ENCODE measurements around the gene EPAS1.
"Not testable (repeated sequence)": the region's sequence is repeated elsewhere in the genome, so short reads cannot be mapped to it uniquely, and the experiment has no call there.

Gene EPAS1

GRCh38 chr2:46383113-46383395 lies 85.8 kb downstream of the EPAS1 start:
- no peak for DNase-seq (ENCODE audit: low read depth in 2 of 2)

DNA sequence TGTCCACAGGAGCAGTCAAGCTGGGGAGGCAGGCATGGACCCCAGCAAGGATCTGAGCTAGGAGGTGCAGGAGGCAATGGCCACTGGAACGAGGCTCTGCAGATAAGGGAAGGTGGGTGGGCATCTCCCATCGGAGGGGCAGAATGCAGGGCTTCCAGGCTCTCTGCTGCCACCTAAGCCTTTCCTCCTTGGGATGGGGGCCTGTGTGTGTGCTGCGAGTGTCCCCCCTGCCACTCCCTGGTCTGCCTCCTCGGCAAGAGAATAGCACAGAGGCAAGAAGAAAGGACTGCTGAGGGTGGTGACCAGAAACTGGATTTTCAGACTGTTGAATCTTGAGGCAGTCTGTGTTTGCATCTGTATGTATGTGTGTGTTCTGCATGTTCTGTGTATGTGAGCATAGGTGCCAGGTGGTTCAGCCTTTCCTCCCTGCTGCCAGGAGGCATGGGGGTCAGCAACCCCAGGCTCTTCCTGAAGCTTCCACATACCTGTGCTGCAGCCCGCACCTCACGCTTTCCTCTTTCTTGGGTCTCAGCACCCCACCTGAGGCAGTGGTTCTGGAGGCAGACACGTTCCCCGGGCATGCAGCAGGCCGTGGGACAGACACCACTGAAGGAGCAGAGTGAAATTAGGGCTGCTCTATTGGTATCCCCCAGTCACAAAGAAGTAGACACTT lies 86.7 kb downstream of the EPAS1 start:
- no peak for DNase-seq (ENCODE audit: low read depth in 2 of 2)

DNA sequence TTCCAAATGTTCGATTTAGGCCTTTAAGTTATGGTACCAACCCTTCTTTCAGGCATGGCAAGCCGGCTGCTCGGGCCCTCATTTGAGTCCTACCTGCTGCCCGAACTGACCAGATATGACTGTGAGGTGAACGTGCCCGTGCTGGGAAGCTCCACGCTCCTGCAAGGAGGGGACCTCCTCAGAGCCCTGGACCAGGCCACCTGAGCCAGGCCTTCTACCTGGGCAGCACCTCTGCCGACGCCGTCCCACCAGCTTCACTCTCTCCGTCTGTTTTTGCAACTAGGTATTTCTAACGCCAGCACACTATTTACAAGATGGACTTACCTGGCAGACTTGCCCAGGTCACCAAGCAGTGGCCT lies 87.2 kb downstream of the EPAS1 start:
- no peak for DNase-seq (ENCODE audit: low read depth in 2 of 2)

- no peak for DNase-seq (ENCODE audit: low read depth in 2 of 2)
These were observed 88.8 kb downstream of the EPAS1 start for GRCh38 chr2:46385786-46386577.

GRCh38 chr2:46386763-46387162 lies 89.6 kb downstream of the EPAS1 start:
- DNase-seq (ENCODE audit: low read depth in 2 of 2) = no peak

DNA sequence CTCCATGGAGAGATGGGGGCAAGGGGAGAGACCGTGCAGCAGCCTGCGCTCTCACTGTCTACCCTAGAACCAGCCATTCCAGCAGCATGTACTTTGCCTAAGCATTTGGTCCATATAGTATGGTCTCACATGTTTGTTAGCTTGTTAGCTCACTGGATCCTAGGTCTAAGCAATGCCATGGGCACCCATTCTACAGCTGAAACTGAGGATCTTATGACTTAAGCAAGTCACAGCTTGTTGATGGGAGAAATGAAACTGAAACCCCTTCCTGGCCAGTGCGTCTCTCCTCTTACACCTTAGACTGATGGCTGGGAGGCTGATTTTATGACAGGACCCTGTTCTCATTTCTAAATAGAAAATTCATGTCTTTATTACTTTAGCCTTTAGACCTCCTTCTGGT lies 90.1 kb downstream of the EPAS1 start:
- no peak for DNase-seq (ENCODE audit: low read depth in 2 of 2)

GRCh38 chr2:46387886-46388515 lies 90.8 kb downstream of the EPAS1 start:
- no peak for DNase-seq (ENCODE audit: low read depth in 2 of 2)

DNA sequence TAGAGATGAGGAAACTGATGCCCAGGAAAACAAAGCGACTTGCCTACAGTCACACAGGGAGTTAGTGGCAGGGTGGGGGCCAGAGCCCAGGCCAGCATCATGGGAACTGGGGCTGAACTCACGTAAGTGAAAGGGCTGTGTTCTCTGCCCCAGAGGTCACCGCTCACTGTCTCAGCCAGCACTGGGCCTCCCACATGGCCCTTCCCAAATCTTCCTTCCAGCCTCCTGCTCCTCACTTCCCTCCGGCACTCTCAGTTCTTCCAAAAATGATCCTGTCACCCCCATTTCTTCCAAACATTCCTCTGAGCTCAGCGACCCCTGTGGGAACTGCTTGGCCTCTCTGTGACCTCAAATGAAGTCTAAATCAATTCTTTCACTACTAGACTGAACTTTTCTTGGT lies 91.7 kb downstream of the EPAS1 start:
- DNase-seq (ENCODE audit: low read depth in 2 of 2) = no peak

GRCh38 chr2:46389417-46389916 lies 92.3 kb downstream of the EPAS1 start:
- no peak for DNase-seq (ENCODE audit: low read depth in 2 of 2)

- DNase-seq (ENCODE audit: low read depth in 2 of 2) = no peak
These were observed 92.8 kb downstream of the EPAS1 start for GRCh38 chr2:46390036-46390435.

- DNase-seq (ENCODE audit: low read depth in 2 of 2) = no peak
These were observed 93.7 kb downstream of the EPAS1 start for GRCh38 chr2:46390901-46391395.

DNA sequence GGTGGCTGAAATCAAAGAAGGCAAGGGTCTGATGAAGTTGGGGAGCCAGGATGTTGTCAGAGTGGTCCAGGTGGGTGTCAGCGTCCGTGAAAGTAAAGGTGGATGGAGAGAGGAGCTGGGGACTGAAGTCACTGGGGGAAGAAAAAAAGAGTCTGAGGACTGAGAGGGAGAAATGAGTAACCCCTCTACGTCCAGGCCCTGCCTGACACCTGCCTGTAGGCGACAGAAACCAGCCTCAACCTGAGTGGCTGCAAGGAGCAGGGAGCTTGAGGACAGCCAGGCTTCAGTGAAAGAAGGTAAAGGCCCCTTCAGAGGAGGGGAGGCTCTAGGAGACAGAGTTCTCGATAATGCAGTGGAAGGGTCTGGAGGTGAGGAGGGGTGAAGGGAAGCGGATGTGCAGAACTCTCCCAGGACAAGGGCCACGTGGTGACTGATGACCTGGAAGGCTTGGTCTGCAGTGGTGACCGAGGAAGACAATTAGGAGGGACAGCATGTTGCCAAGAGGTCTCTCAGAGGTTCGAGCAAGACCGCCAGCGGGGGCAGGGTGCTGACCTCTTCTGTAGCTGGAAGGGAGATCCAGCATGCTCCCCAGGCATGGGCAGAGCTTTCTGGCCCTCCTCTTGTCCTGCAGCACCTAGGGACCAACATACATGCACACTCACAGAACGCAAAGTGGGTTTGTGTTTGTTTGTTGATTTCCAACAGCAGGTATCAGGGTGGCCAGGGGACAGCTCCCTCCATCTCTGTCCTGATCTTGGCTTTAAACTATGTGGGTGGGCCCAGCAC lies 95.5 kb downstream of the EPAS1 start:
- no peak for DNase-seq (ENCODE audit: low read depth in 2 of 2)

GRCh38 chr2:46393347-46393820 lies 96.2 kb downstream of the EPAS1 start:
- DNase-seq (ENCODE audit: low read depth in 2 of 2) = no peak

DNA sequence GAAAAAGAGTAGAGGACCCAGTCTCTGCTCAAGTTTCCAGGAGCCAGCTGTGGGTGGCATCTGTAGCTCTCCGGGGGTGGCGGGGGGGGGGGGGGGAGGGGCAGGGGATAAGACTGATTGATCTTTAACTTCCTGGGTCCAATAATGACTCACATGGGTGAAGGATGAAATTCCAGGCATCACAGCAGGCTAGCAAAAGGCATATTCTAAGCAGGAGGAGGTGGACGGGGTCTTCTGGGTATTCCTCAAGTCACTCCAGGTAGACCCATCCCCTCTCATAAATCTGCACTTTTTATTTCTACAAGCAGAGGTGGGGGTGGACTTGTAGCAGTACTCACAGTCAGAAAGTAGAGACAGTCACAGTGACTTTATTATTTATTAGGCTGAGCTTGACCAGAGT lies 96.7 kb downstream of the EPAS1 start:
- no peak for DNase-seq (ENCODE audit: low read depth in 2 of 2)

GRCh38 chr2:46394649-46395510 lies 97.7 kb downstream of the EPAS1 start:
- DNase-seq (ENCODE audit: low read depth in 2 of 2) = peak in 1 of 2 donors; percentile 12

GRCh38 chr2:46395730-46396129 lies 98.5 kb downstream of the EPAS1 start:
- not testable (repeated sequence) for DNase-seq (ENCODE audit: low read depth in 2 of 2)

DNA sequence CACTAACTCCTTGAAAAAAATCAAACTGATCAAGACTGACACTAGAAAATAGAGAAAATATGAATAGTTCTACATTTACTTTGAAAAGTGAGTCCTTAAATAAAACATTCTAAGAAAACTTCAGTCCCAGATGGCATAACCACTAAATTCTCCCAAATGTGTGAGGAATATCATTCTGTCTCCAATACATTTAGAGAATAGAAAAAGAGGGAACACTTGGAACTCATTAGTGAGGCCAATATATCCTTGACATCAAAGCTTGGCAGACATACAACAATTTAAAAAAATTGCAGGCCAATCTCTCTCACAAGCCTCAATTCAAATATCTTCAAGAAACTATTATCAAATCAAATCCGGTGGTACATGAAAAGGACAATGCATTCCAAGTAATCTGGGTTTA lies 102.8 kb downstream of the EPAS1 start:
- DNase-seq (ENCODE audit: low read depth in 2 of 2) = no peak

DNA sequence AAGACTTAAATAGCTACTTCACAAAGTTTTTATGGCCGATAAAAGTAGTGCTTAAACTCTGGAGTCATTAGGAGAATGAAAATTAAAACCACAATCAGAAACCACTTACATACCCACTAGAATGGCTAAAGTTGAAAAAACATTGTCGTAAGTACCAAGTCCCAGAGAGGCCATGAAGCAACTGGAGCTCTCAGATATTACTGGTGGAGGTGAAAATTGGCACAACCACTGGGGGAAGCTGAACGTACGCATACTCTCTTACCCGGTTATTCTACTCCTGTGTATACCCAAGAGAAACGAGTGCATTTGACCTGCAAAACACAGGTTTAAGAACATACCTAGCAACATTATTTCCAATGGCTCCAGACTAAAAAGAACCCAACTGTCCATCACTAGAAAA lies 105.7 kb downstream of the EPAS1 start:
- no peak for DNase-seq (ENCODE audit: low read depth in 2 of 2)

- no peak for DNase-seq (ENCODE audit: low read depth in 2 of 2)
These were observed 107.1 kb downstream of the EPAS1 start for GRCh38 chr2:46404181-46404759.

DNA sequence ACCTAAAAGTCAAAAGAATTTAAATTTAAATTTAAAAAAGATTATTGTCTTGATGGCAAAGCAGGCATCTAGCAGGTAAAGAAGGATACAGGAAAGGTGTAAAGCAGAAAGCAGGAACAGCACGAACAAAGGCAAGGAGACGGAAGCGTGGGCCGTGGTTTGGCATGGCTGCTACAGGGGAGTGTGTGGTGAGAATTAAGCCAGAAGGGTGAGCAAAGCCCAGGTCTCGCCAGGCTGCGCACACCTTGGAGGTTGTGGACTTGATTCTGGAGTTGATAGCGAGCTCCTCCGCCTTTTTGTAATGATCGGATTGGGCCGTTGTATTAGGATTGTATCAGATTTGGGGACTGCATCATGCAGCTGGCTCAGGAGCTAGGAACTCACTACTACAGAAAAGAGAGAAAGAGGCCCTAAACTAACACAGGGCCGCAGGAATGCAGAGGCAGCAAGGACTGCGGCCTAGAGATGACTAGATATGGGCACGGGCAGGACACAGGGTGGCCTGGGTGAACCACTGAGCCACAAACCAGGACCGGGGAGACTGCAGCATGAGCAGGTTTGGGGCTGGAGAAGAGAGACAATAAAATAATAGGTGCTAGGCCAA lies 110.7 kb downstream of the EPAS1 start:
- DNase-seq (ENCODE audit: low read depth in 2 of 2) = no peak

All from stimulated activated CD4-positive, alpha-beta T cell treated with anti-CD3 and anti-CD28 coated beads, Interleukin-4, amount 100 ng/mL, for 48 hours (primary cell).